NCI-H510A (cell line): ENCODE results near the gene AGAP1.
"Not testable (repeated sequence)": the region's sequence is repeated elsewhere in the genome, so short reads cannot be mapped to it uniquely, and the experiment has no call there.

Experiments
- DNase-seq: peaks from one replicate; lab custom pipeline; 2025; lab: John Stamatoyannopoulos, UW

The AGAP1 gene

GRCh38 chr2:235737396-235737795 lies 243.6 kb downstream of the AGAP1 start:
- DNase-seq, result no peak

GRCh38 chr2:235737840-235738239 lies 244.0 kb downstream of the AGAP1 start:
- no peak for DNase-seq

DNA sequence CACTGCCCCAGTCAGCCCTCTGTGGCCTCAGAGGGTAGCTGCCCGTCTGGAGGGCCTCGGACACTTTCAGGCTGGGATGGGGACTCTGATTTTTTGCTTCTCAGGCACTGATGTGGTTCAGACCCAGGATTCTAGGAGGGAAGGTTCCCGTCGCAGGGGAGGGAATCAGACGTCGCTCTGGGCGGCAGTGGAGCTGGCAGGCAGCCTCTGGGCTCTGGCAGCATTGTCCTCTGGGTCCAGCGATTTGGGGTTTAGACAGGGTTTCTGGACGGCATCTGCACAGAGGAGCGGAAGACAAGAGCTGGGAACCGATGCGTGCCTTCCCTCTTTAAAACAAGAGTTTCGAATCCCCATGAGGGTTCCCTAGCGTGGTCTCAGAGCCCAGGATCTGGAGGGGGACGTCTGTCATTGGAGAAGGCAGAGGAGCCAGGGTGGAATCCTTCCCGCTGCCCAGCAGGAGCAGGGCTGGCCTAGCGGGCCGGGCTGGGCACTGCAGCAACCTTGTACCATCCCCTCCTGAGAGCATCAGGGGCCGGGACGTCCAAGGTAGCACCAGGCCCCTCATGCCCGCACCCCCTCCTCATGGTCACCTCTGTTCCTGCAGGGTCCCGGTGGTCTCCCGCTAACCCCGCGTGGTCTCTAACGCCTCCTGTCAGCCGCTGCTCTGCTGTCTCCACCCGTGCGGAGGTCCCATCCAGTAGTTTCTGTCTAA lies 246.0 kb downstream of the AGAP1 start:
- no peak for DNase-seq

DNA sequence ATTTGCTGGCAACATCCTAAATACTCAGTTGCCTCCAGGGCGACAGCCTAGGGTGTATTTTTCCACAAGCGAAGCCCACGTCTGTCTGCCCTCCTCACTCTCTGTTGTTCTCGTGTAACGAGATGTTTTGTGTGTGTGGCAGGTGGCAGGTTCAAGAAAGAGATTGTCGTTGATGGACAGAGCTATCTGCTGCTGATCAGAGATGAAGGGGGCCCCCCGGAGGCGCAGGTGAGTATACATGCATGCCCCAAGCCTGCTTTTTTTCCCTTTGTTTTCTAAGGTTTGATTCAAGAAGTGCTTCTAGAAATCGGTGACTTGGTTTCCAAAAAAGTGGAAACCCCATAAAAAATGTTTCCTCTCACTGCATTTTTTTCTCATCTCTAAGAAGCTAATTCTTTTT lies 247.0 kb downstream of the AGAP1 start:
- DNase-seq, result peak; percentile 23

DNA sequence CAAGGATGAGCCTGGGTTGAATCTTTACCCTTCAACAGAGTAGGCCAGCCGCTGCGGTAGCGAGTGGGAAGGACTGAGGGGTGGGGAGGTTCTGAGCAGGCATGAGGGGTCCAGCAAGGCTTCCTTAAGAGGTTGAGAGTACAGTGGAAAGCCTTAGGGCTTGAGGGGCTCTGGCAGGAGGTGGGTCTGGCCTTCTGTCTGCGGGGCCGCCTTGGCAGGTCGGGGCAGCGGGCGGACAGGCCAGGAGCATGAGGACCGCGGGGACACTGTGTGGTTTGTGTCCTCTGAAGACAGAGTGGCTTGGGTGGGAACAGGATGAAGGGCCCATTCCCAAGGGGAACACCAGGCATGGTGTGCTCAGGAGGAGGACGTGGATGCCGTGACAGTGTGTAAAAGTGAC lies 250.3 kb downstream of the AGAP1 start:
- DNase-seq, result no peak

- no peak for DNase-seq
Observed at GRCh38 chr2:235745597-235745996, 251.8 kb downstream of the AGAP1 start.

DNA sequence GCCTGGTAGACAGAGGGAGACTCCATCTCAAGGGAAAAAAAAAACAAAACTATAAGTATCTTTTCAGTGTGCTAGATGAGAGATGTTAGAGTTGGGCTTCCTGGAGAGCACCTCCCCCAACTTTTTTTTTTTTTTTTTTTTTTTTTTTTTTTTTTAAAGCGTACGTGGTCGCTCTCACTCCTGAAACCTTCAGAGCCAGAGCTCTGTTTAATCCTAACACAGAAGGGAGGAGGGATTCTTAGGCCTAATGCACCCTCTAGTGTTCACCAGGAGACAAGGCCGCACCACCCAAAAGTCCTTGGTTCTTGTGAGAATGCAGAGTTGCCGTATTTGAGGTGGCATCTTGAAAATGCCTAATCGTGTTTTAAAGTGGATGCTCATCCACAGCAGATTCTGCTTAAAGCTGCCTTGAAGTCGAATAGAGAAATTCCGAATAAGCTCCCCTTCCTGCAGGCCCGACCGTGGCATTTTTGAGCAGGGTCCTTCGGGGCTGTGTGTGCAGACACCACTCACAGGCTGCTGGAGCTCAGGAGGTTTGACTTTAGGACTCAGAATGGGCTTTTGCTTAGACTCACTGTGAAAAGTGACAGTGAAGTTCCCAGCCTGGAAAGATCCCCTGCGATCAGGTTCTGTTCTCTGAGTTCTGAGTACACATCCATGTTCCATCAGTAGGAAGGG lies 252.6 kb downstream of the AGAP1 start:
- peak; percentile 56 for DNase-seq

DNA sequence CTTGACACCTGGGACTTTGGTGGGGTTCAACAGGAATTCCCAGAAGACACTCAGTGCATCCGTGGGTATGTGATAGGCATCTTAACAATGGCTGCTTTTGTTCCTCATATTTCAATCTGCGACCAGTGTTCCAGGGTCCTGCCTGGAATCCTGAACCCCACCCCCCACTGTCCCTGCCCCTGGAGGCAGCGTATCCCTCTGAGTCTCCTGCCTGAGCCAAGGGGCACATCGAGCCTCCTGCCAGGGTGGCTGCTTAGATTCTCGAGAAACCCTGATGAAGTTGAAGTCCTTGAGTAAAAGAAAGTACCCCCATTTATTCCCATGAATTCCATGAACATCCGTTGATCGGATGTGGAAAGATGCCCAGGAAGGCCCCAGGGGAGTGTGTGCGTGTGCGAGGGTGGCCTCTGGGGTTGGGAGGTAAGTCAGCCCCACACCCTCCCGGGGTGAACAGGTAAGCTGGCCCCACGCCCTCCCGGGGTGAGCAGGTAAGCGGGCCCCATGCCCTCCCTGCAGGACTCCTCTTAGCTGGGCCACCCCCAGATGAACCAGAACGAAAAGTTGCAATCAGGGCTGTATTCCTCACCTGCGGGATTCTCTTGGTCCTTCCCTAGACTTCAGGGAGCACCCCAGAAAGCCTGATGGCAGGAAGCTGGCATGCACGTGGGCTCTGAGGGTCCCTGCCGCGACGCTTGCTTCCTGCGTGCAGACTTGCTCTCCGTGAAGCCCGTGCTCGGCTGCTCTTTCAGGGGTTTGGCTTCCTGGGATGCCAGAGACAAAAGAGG lies 253.3 kb downstream of the AGAP1 start:
- no peak for DNase-seq

DNA sequence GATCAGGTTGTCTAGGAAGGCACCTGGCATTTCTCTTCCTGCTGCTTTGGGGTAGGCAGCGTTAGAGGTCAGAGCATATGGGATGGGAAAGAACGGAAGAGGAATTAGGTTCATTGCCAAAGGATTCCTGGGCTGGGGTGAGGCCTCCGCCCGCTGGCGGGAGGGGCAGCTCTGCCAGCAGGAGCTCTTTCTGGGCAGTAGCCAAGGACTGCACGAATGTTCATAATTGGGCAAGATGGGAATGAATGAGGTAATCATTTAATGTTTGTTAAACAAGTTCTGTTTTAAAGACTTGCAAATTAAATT lies 253.9 kb downstream of the AGAP1 start:
- DNase-seq, result no peak

- no peak for DNase-seq
Observed at GRCh38 chr2:235749121-235749770, 255.4 kb downstream of the AGAP1 start.

GRCh38 chr2:235749771-235750160 lies 255.9 kb downstream of the AGAP1 start:
- no peak for DNase-seq

GRCh38 chr2:235752846-235753245 lies 259.0 kb downstream of the AGAP1 start:
- peak; percentile 63 for DNase-seq

GRCh38 chr2:235754357-235755207 lies 260.7 kb downstream of the AGAP1 start:
- DNase-seq, result no peak

- DNase-seq, result no peak
Observed at GRCh38 chr2:235756491-235756890, 262.6 kb downstream of the AGAP1 start.

- DNase-seq, result no peak
Observed at GRCh38 chr2:235757212-235757611, 263.4 kb downstream of the AGAP1 start.

DNA sequence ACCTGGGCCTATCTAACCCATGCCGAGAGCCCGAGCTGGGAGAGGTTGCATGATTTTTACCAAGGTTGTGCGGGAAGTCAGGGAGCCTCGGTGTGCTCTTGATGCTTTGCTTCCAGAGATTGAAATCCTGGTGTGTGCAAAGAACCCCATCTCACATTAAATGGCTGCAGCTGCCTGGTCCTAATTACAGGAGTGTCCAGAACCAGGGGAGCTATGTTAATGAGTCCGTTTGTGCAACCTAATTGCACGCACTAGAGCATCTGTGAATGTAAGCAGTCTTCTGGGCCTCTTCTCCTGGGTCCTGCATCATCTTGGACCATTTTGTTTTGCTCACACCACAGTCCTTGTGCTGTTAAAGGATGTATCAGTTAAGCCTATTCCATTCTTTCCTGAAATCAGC lies 263.8 kb downstream of the AGAP1 start:
- no peak for DNase-seq

GRCh38 chr2:235762832-235763598 lies 269.2 kb downstream of the AGAP1 start:
- no peak for DNase-seq

DNA sequence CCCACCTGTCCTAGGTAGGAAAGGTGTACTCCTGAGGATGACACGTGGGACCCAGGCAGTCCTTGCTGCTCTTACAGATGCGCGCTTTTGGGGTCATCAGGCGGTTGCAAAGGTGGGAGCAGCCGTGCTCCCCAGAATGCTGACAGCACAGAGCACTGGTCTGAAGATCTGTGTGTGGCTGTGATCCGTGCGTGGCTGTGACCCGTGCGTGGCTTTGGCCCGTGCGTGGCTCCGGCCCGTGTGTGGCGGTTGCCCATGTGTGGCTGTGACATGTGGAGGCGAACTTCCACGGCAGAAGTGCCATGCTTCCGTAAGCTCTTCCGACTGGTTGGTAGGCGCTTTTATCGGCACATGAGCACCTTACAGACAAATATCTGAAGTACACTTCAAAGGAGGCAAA lies 270.0 kb downstream of the AGAP1 start:
- DNase-seq, result no peak

DNA sequence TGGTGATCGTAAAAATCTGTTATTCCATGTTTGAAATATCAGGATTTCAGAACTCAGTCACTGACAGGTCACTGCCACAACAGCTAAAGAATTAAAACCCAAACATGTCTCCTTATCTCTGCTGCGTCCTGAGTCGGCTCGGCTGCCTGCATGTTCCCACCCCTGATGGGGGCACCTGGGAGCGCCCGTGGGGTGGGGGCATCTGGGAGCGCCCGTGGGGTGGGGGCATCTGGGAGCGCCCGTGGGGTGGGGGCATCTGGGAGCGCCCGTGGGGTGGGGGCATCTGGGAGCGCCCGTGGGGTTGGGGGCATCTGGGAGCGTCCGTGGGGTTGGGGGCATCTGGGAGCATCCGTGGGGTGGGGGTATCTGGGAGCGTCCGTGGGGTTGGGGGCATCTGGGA lies 270.6 kb downstream of the AGAP1 start:
- DNase-seq, result not testable (repeated sequence)

DNA sequence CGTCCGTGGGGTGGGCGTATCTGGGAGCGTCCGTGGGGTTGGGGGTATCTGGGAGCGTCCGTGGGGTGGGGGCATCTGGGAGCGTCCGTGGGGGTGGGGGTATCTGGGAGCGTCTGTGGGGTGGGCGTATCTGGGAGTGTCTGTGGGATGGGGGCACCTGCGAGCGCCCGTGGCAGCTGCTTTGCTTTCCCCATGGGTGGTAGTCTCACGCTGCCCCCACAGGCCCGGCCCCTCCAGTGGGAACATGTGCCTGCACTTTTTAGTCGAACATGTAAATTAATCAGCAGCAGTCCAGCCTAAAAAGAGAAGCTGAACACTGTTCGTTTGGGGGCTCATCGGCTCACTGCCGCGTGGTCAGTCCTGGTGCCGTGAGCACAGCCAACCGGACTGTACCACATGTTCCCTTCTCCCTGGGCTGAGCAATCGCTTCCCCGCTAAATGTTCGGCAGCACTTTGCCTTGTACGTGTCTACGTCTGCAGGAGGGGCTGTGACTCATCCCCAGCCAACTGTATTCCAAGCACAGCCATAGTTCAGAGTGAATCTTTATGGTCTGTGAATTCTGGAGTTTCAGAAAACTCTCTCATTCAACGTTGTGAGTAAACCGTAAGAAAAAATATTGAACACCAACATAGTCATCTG lies 271.5 kb downstream of the AGAP1 start:
- DNase-seq, result no peak
